ENCODE data around the gene FAM24A.

FAM24A gene

DNA sequence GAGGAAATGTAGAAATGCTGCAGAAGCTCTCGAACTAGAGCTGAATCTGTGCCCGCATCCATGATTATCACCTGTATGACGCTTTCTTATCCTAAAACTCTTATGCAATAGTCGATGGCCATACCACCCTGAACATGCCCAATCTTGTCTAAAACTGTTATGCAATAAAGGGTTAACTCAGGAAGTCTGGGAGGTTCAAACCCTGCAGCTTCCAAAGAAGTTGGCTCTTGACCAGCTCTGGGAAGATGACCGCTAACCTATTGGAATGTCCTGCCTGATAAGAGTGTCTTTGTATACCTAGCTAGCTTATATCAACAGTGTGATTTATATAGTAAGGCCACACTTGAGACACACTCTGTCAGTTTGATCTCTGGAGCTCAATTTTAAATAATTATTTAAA is 47.1 kb downstream of the FAM24A start:
- DNase-seq (ENCODE audit: extremely low spot score): no peak
- POLR2A ChIA-PET: no interaction called here
- CTCF ChIA-PET: interaction anchor here (0.7 to 1.8 kb wide), 6 partner anchors 11 to 51 kb away, joined by 3 to 7 read pairs (median 3); partner anchors contain the start of genes IKZF5 and PSTK
- TF ChIP-seq, protein P1, sequence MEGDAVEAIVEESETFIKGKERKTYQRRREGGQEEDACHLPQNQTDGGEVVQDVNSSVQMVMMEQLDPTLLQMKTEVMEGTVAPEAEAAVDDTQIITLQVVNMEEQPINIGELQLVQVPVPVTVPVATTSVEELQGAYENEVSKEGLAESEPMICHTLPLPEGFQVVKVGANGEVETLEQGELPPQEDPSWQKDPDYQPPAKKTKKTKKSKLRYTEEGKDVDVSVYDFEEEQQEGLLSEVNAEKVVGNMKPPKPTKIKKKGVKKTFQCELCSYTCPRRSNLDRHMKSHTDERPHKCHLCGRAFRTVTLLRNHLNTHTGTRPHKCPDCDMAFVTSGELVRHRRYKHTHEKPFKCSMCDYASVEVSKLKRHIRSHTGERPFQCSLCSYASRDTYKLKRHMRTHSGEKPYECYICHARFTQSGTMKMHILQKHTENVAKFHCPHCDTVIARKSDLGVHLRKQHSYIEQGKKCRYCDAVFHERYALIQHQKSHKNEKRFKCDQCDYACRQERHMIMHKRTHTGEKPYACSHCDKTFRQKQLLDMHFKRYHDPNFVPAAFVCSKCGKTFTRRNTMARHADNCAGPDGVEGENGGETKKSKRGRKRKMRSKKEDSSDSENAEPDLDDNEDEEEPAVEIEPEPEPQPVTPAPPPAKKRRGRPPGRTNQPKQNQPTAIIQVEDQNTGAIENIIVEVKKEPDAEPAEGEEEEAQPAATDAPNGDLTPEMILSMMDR (IDR thresholded peaks at IDR 0.05; ENCODE audit: control extremely low read depth, extremely low read depth, low read depth, missing control alignments): no peak

DNA sequence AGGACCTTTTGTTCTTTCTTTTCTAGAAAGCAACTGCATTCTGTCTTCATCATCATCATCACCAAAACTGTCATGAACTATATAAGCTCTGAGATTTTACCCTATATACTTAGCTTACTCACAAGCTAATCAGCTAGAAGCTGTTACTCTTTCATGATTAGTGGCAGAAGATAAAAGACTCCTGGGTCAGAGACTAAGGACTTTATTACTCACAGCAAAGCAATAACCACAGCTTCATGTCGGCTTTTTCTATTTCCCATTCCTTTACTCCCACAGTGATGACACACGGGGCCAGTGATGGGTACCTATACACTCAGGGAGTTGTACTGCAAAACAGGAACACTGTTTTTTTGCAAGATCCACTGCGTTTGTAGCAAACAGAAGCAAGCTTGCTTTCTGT is 52.0 kb downstream of the FAM24A start:
- DNase-seq (ENCODE audit: extremely low spot score): no peak
- ChIA-PET POLR2A (no interaction called here), CTCF (interaction anchor here (1.0 to 1.4 kb wide), 4 partner anchors 11 to 82 kb away, joined by 3 to 4 read pairs (median 3); partner anchors contain the start of gene PSTK)
- TF ChIP-seq, protein P1 (IDR thresholded peaks at IDR 0.05; ENCODE audit: control extremely low read depth, extremely low read depth, low read depth, missing control alignments): no peak

All from GM10248 (cell line).